Measurements from ENCODE around the gene NBEA.

Gene NBEA

DNA sequence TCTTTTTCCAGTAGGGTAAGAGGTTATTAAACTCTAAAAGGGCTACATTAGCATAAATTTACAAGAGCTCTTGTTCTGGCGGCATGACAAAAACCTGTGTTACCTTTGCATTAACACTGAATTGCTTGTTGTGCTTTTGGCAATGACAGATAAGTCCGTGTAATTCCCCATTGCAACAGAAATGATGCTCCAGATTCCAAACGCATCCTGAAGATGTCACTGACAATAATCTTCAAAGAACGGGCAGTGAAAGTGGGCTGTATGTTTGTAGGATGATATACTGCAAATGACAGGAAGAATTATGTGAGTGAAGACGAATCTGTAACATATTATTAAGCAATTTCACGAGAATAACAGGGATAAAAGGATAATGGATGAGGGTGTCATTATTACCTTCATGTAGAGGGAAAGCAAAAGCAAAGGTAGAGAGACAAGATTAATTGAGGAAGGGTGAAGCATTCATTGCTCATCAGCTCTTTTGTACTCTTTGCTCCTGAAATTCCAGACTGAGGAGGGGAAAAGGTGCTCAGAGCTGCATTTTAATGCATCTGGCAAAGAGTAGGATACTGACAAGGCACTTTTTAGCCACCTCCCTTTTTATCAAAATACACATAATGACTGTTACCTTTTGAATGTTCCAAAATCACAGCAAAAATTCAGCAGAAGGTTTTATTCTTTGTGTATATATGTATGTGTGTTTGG lies 572.9 kb downstream of the NBEA start:
- H3K4me3 Mint-ChIP-seq, result no peak overlapping the region
- H3K27me3 Mint-ChIP-seq, result no peaks in the 10 kb centered on the region
- H3K36me3 Mint-ChIP-seq (ENCODE audit: low read depth), result no peaks in the 10 kb centered on the region
- H3K9me3 Mint-ChIP-seq, result no peaks in the 10 kb centered on the region
- intact Hi-C loops (cut with micrococcal nuclease), result no loop called here
- H3K27ac Mint-ChIP-seq, result no peak overlapping the region
- peaks cover 6% of the 10 kb centered on the region for H3K4me1 Mint-ChIP-seq (ENCODE audit: low read depth)

DNA sequence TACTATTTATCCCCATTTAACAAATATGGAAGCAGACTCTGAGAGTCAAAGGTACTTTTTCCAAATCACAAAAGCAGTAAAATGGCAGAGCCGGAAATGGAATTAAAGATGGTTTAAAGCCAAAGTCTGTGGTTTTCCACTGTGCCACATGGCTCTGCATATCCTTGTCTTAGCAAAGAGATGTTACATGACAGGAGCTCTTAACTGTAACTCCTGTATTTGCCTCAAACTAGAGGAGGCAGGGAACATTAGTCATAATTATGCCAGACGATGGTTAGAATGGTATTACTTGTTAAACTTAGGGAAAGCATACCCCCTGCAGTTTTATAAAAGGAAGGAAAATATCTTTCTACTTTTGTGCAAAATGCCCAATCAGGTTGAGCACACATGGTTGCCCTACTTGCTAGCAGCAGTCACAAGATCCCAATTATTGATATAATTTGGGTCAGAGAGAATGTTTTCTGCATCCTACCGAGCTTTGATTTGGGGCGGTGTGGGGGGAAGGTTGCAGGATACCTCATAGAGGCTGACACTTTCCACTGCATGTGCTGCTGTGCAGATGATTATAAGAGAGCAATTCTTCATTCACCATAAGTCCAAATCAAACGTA lies 576.4 kb downstream of the NBEA start:
- H3K4me3 Mint-ChIP-seq, result no peak overlapping the region
- H3K36me3 Mint-ChIP-seq (ENCODE audit: low read depth), result no peaks in the 10 kb centered on the region

DNA sequence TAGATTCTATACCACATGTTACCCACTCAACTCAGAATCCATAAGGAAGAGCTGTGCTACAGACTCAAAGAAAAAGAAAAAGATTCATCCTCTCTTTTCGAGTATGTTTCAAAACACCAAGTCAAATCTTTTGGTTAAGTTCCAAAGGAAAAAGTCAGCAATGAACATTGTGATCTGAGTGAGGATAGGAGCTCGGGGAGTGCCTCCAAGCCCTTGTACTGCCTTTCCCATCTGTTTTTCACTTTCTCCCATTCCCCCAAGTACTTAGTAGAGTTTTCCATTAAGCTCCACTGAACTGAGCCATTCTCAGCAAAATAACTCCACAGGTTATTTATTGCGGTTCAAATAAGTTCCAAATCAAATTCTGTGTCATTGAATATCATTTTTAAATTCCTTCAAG lies 582.1 kb downstream of the NBEA start:
- Mint-ChIP-seq H3K36me3 (ENCODE audit: low read depth) (no peaks in the 10 kb centered on the region), H3K9me3 (peaks cover 5% of the 10 kb centered on the region), H3K27ac (no peak overlapping the region), H3K27me3 (no peaks in the 10 kb centered on the region), H3K4me1 (ENCODE audit: low read depth) (no peaks in the 10 kb centered on the region), H3K4me3 (no peak overlapping the region)
- intact Hi-C loops (cut with micrococcal nuclease), result no loop called here

More for the DNA sequence above, 576.4 kb downstream of the NBEA start:
- H3K27ac Mint-ChIP-seq, result no peak overlapping the region
- H3K9me3 Mint-ChIP-seq, result peaks cover 5% of the 10 kb centered on the region
- H3K27me3 Mint-ChIP-seq, result no peaks in the 10 kb centered on the region
- intact Hi-C loops (cut with micrococcal nuclease), result no loop called here
- no peaks in the 10 kb centered on the region for H3K4me1 Mint-ChIP-seq (ENCODE audit: low read depth)

DNA sequence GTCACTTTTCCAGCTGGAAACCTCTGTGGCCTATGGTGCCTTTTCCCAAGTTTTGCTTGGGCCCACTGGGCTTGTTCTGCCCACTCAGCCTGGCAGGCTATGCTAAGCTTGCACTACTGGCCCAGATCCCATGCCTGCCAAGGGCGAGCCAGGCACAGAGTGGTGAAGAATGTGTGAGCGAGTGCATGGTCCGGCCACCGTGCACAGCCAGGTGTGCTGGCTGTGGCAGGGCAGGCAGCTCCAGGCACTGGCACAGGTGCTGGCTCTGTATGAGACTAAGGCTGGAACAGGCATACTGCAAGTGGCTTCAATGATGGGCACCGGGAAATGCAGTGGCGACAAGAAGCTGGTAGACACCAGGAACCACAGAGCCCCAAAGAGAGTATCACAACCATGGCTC lies 584.5 kb downstream of the NBEA start:
- Mint-ChIP-seq H3K4me1 (ENCODE audit: low read depth) (no peaks in the 10 kb centered on the region), H3K9me3 (peaks cover 3% of the 10 kb centered on the region), H3K4me3 (no peak overlapping the region), H3K27me3 (no peaks in the 10 kb centered on the region), H3K36me3 (ENCODE audit: low read depth) (no peaks in the 10 kb centered on the region), H3K27ac (no peak overlapping the region)
- intact Hi-C loops (cut with micrococcal nuclease), result no loop called here

DNA sequence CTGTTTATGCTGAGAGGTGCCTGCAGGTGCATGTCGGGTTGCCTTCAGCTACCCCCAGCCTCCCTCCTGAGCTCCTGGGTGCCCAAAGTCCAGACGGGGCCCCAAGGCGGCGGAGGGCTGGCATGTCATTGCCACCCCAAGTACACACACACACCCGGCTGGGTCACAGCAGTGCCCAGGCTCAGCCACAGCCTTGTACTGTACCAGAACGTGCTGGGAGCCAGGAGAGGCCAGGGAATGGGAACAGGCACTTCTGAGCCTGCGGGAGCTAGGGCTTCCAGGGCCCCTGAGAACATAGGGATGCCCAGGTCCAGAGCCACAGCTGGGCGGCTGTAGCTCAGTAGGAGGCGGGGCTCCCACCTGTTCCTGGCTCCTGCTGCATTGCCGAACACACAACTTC lies 585.4 kb downstream of the NBEA start:
- Mint-ChIP-seq H3K36me3 (ENCODE audit: low read depth) (no peaks in the 10 kb centered on the region), H3K4me1 (ENCODE audit: low read depth) (no peaks in the 10 kb centered on the region), H3K27ac (no peak overlapping the region), H3K4me3 (no peak overlapping the region), H3K9me3 (no peaks in the 10 kb centered on the region), H3K27me3 (no peaks in the 10 kb centered on the region)
- intact Hi-C loops (cut with micrococcal nuclease), result no loop called here

DNA sequence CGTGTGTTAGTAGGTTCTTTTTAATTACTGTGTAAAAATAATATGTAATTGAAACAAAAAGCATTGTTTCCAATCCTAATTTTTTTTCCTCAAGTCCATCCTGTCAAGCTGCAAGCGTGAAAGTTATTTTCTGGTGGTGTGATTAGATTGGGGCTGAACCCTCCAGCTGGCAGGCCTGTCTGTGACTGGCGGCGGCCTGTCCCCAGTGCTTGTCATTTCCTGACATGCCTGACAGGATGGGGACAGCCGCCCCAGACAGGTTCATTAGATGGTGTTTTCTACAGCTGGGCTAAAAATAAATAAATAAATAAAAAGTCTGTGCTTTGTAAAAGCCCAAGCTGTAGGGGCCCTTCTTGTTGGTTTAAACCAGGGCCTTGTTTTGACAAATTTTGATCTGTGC lies 588.1 kb downstream of the NBEA start:
- no peaks in the 10 kb centered on the region for H3K9me3 Mint-ChIP-seq
- no peak overlapping the region for H3K27ac Mint-ChIP-seq
- H3K4me1 Mint-ChIP-seq (ENCODE audit: low read depth), result no peaks in the 10 kb centered on the region
- no peak overlapping the region for H3K4me3 Mint-ChIP-seq
- intact Hi-C loops (cut with micrococcal nuclease), result no loop called here
- no peaks in the 10 kb centered on the region for H3K36me3 Mint-ChIP-seq (ENCODE audit: low read depth)
- no peaks in the 10 kb centered on the region for H3K27me3 Mint-ChIP-seq

DNA sequence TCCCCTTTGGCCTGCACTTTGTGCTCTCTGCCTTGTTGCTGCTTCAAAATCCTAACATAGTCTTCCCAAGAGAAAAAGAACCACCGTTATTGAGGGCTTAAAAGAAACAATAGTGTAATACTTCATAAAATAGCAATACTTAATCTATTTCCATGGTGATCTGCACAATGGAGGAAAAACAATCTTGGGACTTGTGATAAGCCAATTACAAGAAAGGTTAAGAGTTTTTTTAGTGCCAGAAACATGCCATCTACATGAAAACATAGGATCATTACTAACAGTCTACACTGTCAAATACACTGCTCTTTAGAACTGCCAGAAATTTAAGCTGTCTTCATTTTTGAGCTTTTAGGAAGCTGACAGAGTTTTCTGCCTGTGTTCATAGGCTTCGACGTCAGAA lies 588.5 kb downstream of the NBEA start:
- no peaks in the 10 kb centered on the region for H3K4me1 Mint-ChIP-seq (ENCODE audit: low read depth)
- H3K27ac Mint-ChIP-seq, result no peak overlapping the region

DNA sequence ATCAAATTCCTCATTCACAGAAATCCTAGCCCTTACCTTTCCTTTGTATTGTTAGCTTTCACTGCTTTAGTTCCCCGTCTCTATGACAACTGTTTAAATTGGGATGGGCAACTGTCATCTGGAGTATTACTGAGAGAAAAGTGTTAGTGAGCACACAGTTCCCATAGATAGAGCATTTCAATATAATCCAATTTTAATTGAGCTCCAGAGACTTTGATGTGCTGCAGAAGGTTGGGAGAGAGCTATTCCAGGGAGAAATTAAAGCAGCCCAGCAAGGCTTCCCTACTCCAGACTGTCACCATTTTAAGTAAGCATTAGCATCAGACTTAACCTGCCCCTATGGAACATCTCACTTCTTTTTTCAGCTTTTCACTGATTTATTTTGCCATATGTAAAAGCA lies 589.5 kb downstream of the NBEA start:
- H3K27ac Mint-ChIP-seq, result no peak overlapping the region
- H3K4me3 Mint-ChIP-seq, result no peak overlapping the region
- H3K36me3 Mint-ChIP-seq (ENCODE audit: low read depth), result no peaks in the 10 kb centered on the region
- H3K27me3 Mint-ChIP-seq, result no peaks in the 10 kb centered on the region
- intact Hi-C loops (cut with micrococcal nuclease), result no loop called here
- H3K4me1 Mint-ChIP-seq (ENCODE audit: low read depth), result no peaks in the 10 kb centered on the region
- no peaks in the 10 kb centered on the region for H3K9me3 Mint-ChIP-seq

More for the DNA sequence above, 588.5 kb downstream of the NBEA start:
- Mint-ChIP-seq H3K36me3 (ENCODE audit: low read depth) (no peaks in the 10 kb centered on the region), H3K4me3 (no peak overlapping the region), H3K9me3 (no peaks in the 10 kb centered on the region), H3K27me3 (no peaks in the 10 kb centered on the region)
- intact Hi-C loops (cut with micrococcal nuclease), result no loop called here

DNA sequence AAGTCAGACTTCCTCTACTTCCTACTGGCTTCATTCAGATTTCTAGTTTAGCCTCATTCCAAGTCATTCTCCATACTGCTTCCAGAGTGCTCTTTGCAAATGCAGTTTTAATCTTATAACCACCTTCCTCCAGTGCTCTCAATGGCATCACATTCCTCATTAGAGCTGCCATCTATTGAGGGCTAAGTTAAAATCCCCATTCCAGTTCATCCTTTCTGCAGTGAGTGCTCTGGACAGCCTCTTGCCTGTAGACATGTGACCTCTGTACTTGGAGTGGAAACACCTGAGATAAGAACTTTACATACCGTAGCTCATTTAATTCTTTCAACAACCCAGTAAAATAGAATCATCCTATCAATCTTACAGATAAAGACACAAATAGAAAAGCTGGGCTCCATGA lies 592.3 kb downstream of the NBEA start:
- intact Hi-C loops (cut with micrococcal nuclease), result no loop called here
- no peak overlapping the region for H3K27ac Mint-ChIP-seq
- no peak overlapping the region for H3K4me3 Mint-ChIP-seq
- no peaks in the 10 kb centered on the region for H3K9me3 Mint-ChIP-seq
- no peaks in the 10 kb centered on the region for H3K27me3 Mint-ChIP-seq
- no peaks in the 10 kb centered on the region for H3K36me3 Mint-ChIP-seq (ENCODE audit: low read depth)
- no peaks in the 10 kb centered on the region for H3K4me1 Mint-ChIP-seq (ENCODE audit: low read depth)

DNA sequence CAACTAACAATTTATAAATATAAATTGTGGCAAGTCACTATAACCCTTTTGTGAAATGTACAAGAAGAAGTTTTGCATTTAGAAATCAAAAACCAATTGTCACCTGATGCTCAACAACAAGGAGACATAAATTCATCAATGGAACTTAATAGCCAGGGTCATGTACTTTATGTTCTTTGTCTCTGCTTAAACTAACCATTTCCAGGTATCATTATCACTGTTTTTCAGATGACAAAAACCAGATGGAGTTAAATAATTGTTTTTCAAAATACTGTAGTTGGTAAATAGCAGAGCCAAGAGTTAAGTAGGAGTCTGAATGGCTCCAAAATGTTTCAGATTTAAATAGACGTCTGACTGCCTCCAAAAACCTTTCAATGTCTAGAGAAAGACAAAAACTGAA lies 606.7 kb downstream of the NBEA start:
- intact Hi-C loops (cut with micrococcal nuclease), result no loop called here
- Mint-ChIP-seq H3K9me3 (no peaks in the 10 kb centered on the region), H3K36me3 (ENCODE audit: low read depth) (no peaks in the 10 kb centered on the region), H3K27ac (no peak overlapping the region), H3K4me1 (ENCODE audit: low read depth) (no peaks in the 10 kb centered on the region), H3K27me3 (no peaks in the 10 kb centered on the region), H3K4me3 (no peak overlapping the region)

DNA sequence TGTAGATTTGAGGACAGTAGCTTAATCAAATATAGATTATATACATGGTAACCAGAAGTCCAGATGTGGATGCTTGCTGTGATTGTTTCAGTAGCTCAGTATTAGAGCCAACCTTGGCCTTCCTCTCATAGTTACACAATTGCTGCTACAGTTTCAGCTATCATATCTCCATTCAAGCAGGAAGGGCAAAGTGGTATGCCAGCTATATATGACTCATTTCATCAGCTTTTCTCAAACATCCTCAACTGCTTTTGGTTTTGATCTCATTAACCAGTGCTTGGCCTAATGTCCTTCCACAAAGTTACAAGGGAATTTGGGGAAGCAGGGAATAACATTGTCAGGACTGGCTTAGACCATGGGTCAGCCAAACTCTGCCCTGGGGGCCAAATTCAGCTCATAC lies 607.4 kb downstream of the NBEA start:
- H3K9me3 Mint-ChIP-seq, result no peaks in the 10 kb centered on the region
- H3K36me3 Mint-ChIP-seq (ENCODE audit: low read depth), result no peaks in the 10 kb centered on the region
- intact Hi-C loops (cut with micrococcal nuclease), result no loop called here
- H3K4me1 Mint-ChIP-seq (ENCODE audit: low read depth), result no peaks in the 10 kb centered on the region
- H3K4me3 Mint-ChIP-seq, result no peak overlapping the region
- H3K27ac Mint-ChIP-seq, result no peak overlapping the region
- no peaks in the 10 kb centered on the region for H3K27me3 Mint-ChIP-seq

DNA sequence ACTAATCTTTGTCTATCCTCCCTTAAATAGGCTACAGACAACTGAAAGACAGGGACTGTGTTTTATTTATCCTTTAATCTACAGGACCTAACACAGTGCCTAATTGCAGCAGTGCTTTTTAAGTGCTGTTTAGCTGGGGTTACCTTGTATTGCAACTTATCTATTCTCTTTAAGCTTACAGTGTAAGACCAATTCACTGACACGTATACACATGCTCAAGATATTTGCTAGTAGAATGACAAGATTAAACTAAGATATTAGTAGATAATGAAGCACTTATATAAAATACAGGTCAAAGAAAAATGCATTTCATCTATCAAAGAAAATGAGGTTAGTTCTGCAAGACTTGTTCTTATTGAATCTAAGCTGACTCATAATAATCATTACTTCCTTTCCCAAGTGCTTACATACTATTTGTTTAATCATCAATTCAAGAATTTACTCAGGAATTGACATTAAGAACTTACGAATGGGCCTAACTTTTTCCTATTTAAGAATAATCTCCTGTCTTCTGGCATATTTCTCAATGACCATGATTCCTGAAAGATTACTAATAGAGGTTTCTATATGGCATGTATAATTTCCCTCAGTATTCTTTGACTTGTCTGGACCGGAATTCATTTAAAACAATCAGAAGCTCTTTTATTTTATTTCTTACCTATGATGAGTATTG lies 610.2 kb downstream of the NBEA start:
- intact Hi-C loops (cut with micrococcal nuclease), result no loop called here
- Mint-ChIP-seq H3K4me3 (no peak overlapping the region), H3K27ac (no peak overlapping the region), H3K9me3 (no peaks in the 10 kb centered on the region), H3K4me1 (ENCODE audit: low read depth) (no peaks in the 10 kb centered on the region), H3K36me3 (ENCODE audit: low read depth) (no peaks in the 10 kb centered on the region), H3K27me3 (no peaks in the 10 kb centered on the region)

DNA sequence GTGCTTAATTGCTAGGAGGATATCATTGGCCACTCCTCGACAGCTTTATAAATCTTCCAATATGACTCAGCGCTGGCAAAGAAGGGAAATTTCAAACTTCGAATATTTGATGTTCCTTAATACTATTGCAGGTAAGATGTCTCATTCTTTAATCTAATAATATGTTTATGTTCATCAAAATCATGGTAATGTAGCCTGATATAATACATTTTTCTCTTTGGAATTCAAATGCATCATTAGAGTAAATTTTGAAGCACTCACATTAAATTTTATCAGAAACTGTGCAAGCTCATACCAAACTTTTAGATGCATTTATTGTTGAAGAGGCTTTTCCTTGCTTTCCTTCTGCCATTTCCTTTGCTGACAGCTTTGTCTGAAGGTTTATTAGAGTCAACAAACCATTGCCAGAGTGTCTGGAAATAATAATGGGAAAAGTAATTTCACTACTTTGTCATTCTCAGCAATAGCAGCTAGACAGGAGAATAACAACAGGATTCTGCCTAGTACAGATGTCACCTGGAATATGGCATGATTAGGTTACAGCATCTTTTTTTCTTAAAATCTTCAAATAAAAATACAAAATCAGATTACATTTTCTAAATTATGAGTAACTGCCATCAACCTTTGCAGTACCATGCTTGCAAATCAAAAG lies 613.0 kb downstream of the NBEA start:
- H3K27me3 Mint-ChIP-seq, result no peaks in the 10 kb centered on the region

DNA sequence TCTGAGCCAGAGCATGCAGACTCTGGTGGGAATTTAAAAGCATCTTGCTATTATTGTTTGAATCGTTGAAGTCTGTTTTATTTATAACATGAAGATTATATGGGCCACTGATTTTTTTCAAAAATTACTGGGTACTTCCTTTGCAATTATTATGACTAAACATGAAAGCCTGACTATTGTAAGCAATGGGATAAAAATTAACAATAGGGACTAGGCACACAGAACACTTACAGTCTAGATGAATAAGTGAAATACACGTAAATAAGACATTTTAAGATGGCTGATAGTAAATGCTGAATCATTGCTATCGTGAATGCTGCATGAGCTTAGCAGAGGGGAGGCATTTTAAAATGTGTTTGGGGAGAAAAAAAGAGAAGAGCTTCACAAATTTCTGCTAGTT lies 615.4 kb downstream of the NBEA start:
- Mint-ChIP-seq H3K27ac (no peak overlapping the region), H3K4me1 (ENCODE audit: low read depth) (no peaks in the 10 kb centered on the region), H3K9me3 (no peaks in the 10 kb centered on the region), H3K27me3 (no peaks in the 10 kb centered on the region), H3K4me3 (no peak overlapping the region), H3K36me3 (ENCODE audit: low read depth) (no peaks in the 10 kb centered on the region)
- intact Hi-C loops (cut with micrococcal nuclease), result no loop called here

More for the DNA sequence above, 613.0 kb downstream of the NBEA start:
- intact Hi-C loops (cut with micrococcal nuclease), result no loop called here
- Mint-ChIP-seq H3K36me3 (ENCODE audit: low read depth) (no peaks in the 10 kb centered on the region), H3K27ac (no peak overlapping the region), H3K9me3 (no peaks in the 10 kb centered on the region), H3K4me3 (no peak overlapping the region), H3K4me1 (ENCODE audit: low read depth) (no peaks in the 10 kb centered on the region)

Data from dendritic cell treated with granulocyte-macrophage colony-stimulating factor and Interleukin-4, amounts not matched to agents 40 ng/mL and 50 ng/mL, for 4 days (primary cell).